ENCODE measurements around the gene EME2.

The EME2 gene

GRCh38 chr16:1731073-1731472 lies 41.5 kb upstream of the EME2 start:
- no peak for TF ChIP-seq CTCF (IDR thresholded peaks at IDR 0.05)

GRCh38 chr16:1731603-1732002 lies 41.0 kb upstream of the EME2 start:
- TF ChIP-seq CTCF (IDR thresholded peaks at IDR 0.05) = no peak

- no peak for TF ChIP-seq CTCF (IDR thresholded peaks at IDR 0.05)
Measured at GRCh38 chr16:1732071-1732470, 40.5 kb upstream of the EME2 start.

GRCh38 chr16:1734123-1734522 lies 38.5 kb upstream of the EME2 start:
- TF ChIP-seq CTCF (IDR thresholded peaks at IDR 0.05) = no peak

GRCh38 chr16:1734816-1735215 lies 37.8 kb upstream of the EME2 start:
- TF ChIP-seq CTCF (IDR thresholded peaks at IDR 0.05) = no peak

- no peak for TF ChIP-seq CTCF (IDR thresholded peaks at IDR 0.05)
Measured at GRCh38 chr16:1740234-1740633, 32.4 kb upstream of the EME2 start.

GRCh38 chr16:1740781-1741490 lies 31.7 kb upstream of the EME2 start:
- TF ChIP-seq CTCF (IDR thresholded peaks at IDR 0.05) = no peak

Measured in LNCAP (cell line).